Gastroesophageal sphincter (tissue), 4 donors: Measurements from ENCODE around the gene LSP1. TPM values are rescaled to one million over a fixed set of nuclear protein-coding genes. Genes with fewer than 3 reads are reported as not detected.

Experiments
- small RNA-seq, 4 donors: library from RNA; depleted of rRNA; stranded (forward); fragments of <200 nt; gene quantifications; one replicate each; pipeline ENCODE3, GENCODE V24; 2016
- total RNA-seq, 4 donors: library from RNA; depleted of rRNA; stranded (reverse); fragments of >200 nt; gene quantifications; one replicate each; pipeline ENCODE4 v1.1.0, GENCODE V29; 2016

Gene LSP1
- total RNA-seq, 4 donors from 2014 or later, result 13.4 to 133 (median 47.7) TPM

Small RNA genes lying within 50 kb of the gene (small RNA-seq; reads per million reads assigned to genes)
- 0 reads per million in 4 donors for gene AC051649.1
- gene MIR4298, result 0 reads per million in 4 donors

Other genes with a start within 250 kb of the LSP1 start
- not detected for gene KRTAP5-3, start 244.6 kb upstream of the LSP1 start, total RNA-seq
- not detected for gene KRTAP5-4, start 230.9 kb upstream of the LSP1 start, total RNA-seq
- gene KRTAP5-5, start 223.3 kb upstream of the LSP1 start, total RNA-seq, result not detected
- gene KRTAP5-6, start 155.9 kb upstream of the LSP1 start, total RNA-seq, result not detected
- gene IFITM10, start 102.5 kb upstream of the LSP1 start, total RNA-seq, result under 1 TPM in 3 of 4 donors, not detected in 1; 0.13 to 0.85 (median 0.31) TPM
- gene CTSD, start 89.2 kb upstream of the LSP1 start, total RNA-seq, result 100 to 1,000 TPM; 182 to 290 (median 238) TPM
- 1 to 10 TPM in 1 of 4 donors, not detected in 3; 2.2 TPM for gene SYT8, start 18.1 kb upstream of the LSP1 start, total RNA-seq
- gene TNNI2, start 14.1 kb upstream of the LSP1 start, total RNA-seq, result 1 to 10 TPM in 1 of 4 donors, not detected in 3; 1.0 TPM
- not detected for gene PRR33, start 38.8 kb downstream of the LSP1 start, total RNA-seq
- gene TNNT3, start 66.6 kb downstream of the LSP1 start, total RNA-seq, result 1 to 10 TPM; 1.7 to 4.3 (median 2.5) TPM
- 100 to 1,000 TPM in 2 of 4 donors, 10 to 100 TPM in 2; 87.0 to 132 (median 106) TPM for gene MRPL23, start 94.2 kb downstream of the LSP1 start, total RNA-seq
- gene H19, start 144.8 kb downstream of the LSP1 start, total RNA-seq, result 100 to 1,000 TPM in 3 of 4 donors, 10 to 100 TPM in 1; 77.5 to 429 (median 399) TPM